Hematopoietic multipotent progenitor cell treated with erythropoietin and hydrocortisone succinate and interleukin-3 and kit ligand, for 6 days (in vitro differentiated cells): ENCODE measurements around the gene TMBIM4.

Experiments
- DNase-seq: peaks from one replicate; pipeline ENCODE4 v3.0.0-alpha.2; 2015

TMBIM4 gene

GRCh38 chr12:66137937-66138336, 31.9 kb downstream of the TMBIM4 start:
- no peak for DNase-seq

DNA sequence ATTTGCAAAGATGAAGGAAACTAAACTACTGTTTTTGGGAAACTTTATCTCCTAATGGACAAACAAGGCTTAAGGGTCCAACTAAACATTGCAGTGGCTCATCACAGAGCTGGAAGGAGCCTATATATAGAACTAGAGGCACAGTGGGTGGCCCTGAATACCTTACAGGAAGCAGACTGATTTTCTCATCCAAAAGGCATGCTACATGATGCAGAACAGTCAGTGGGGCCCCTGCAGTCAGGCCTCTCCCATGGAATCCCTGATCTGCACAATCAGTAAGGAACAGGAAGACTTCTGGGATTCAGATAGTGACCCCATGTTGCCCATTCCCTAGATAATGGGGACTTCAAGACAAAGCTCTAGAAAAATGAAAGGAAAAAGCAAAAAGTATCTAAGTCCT, 37.4 kb downstream of the TMBIM4 start:
- DNase-seq = no peak

DNA sequence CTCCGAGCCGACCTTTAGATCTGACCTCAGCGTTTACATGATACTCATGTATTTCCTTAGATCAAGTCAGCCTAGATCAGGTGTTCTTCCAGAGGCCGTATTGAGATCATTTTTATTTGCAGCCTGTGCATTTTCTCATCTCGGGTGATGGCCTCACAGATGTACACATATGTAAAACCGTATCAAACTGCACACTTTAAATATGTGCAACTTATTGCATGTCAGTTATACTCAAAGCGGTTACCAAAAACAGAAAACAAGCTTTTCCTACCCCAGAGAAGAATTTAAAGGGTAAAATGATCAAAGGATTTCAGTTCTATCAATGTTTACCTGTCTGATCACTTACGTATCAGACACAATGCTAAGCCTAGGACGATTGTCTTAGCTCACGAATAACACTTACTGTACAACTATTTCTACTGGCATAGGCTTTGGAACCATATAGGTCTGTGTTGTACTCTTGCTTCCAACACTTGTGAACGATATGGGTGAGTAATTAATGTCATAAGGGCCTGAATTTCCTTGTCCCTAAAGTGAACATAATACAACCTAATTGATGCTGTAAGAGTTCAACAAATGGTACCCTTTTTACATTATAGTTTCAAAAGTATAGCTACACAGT, 38.6 kb downstream of the TMBIM4 start:
- no peak for DNase-seq

DNA sequence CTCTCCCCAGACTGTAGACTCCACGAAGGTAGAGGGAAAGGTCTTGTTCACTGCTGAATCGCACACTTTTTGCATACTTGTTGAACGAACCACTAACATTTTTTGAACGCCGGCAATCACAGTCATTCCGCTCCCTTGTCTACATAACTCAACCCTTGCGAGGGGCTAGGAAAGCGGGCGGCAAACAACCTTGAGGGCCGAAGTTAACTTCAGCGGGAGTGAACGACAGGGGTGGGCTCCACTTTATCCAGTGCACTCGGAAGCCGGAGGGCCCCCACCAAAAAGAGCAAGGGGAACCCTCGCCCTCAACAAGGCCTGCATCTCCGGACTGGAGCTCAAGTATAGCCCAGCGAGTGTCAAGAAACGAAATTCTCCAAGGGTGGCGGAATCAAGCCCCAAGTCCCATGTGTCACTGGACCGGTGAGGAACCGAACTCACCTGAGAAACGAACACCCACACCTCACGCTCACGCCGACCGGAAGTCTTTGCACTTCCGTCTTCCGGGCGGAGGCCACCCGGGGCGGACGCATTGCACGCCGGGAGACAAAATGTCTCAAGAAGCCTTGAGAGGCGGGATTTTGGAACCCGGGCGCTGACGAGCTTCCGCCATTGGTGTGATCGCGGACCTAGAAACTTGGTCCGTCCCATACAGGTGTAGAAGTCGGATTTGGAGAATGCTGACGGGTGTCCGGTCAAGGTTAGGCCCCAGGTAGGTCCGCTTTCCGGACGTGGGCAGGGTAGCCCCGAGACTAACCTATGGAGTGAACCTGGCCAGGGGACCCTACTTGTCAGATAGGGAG, 39.3 kb downstream of the TMBIM4 start, which contains the start of gene LLPH:
LLPH (minus strand) TSS at position 484 of the 800 bp plus-strand sequence. CDS start 1,644 bp downstream, outside the sequence.
- peak; percentile 97 for DNase-seq

- peak; percentile 20 for DNase-seq
Measured at GRCh38 chr12:66129934-66130266, 39.9 kb downstream of the TMBIM4 start.

DNA sequence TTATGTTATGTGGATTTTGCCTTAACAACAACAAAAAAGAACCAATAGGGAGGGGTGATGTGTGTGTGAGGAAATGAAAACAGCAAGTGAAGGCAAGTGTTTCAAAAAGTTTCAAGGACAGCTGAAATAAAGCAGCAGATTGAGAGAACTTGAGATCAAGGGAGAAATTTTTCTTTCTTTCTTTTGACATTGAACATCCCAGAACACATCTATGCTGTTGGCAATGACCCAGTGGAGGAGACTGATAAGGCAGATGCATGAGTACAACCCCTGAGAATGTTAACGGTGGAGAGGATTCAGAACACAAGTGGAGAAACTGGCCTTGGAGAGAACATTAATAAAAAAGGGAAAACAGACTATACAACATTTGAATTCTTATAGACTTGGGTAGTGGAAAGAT, 42.1 kb downstream of the TMBIM4 start:
- DNase-seq = peak; percentile 61

GRCh38 chr12:66120477-66120876, 49.3 kb downstream of the TMBIM4 start:
- no peak for DNase-seq

DNA sequence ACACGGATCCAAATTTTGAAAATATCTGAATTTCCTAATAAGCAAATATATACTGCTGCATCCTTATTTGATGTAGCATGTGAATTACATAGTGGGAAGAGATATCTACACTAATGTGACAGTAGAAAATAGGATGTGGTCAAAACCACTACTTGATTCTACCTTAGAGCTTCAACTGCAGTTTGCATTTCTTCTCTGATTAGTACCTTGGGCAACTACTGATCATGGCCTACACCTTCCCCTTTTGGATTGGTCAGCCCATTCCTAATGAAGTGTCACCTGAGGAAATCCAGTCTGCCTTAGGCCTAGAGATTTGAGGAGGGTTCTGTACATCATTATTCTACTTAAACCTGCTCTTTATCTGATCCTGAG, 49.9 kb downstream of the TMBIM4 start:
- DNase-seq = peak; percentile 61

DNA sequence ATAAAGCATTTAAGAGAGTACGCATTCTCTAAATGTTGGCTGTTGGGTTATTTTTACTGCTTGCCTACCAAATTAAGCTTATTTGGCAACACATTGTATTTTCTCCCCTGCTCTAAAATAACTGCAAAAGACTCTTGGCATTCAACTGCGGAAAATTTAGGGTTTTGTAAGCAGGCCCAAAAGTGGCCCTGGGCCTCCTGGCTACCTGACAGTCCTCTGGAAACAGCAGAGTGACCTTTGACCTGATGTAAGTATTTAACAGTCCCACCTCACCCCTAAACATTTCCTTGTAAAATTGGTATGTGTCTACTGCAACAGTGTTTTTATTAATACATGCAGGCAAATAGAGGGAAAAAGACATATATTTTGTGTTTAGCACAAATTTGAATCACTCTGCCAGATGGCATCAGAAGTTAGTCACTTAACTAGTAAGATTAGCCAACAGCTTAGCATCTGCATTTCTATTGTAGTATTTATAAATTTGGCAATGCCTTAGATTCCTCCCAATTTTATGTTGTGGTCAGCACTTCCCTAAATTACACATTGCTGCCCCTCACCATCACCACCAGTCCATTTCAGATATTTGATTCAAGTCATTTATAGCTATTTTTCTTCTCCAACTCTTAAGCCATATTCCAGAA, 50.4 kb downstream of the TMBIM4 start:
- DNase-seq = peak; percentile 45

DNA sequence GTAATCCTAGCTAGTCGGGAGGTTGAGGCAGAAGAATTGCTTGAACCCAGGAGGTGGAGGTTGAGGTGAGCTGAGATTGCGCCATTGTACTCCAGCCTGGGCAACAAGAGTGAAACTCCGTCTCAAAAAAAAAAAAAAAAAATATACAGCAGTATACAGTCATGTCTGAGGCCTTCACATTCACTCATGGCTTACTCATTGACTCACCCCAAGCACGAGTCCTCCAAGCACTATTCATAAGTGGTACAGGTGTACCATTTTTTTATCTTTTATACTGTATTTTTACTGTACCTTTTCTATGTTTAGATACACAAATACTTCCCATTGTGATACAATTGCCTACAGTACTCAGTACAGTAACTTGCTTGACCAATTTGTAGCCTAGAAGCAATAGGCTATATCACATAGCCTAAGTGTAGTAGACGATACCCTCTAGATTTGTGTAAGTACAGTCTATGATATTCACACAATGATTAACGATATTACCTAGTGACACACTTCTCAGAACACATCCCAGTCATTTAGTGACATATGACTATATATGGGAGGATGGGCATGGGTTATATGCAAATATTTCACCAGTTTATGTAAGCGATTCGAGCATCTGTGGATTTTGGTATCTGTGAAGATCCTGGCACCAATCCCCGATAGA, 51.4 kb downstream of the TMBIM4 start:
- no peak for DNase-seq

- DNase-seq = no peak
Measured at GRCh38 chr12:66117242-66117641, 52.6 kb downstream of the TMBIM4 start.

DNA sequence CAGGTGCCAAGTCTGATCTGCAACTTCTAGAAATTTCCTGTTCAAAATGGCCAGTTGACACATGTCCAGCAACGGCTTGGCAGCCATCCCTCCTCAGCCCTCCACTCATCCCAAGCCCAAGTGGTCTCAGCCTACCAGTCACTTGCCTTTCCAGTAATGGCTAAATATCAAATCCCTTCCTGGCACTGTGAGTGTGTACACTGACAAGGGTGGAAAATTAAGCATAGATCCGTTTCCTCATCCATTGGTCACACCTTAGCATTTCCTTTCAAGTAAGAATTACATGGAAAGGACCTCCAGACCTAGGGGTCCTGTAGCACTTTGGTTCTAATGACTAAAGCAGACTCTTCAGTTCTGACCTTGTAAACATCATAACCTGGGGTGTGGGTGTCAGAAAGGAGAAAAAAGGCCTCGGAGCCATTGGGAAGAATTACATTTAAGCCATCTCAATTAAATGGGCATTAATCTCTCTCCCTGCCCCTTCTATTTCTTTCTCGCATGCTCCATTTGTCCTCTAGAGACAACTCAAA, 54.7 kb downstream of the TMBIM4 start:
- no peak for DNase-seq

DNA sequence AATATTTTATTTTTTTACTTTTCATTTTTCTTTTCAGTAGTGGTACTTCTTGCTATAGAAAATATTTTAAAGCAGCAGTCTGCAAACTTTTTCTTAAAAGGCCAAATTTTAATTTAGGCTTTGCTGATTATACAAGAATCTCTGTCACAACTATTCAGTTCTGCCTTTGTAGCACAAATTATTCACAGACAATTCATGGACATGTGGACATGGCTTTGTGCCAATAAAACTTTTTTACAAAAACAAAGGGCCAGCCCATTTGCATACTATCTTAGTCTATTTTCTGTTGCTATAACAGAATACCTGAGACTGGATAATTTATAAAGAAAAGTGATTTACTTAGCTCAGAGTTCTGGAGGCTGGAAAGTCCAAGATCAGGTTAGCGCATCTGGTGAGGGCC, 56.3 kb downstream of the TMBIM4 start:
- DNase-seq = no peak

- no peak for DNase-seq
Measured at GRCh38 chr12:66111605-66112004, 58.2 kb downstream of the TMBIM4 start.

GRCh38 chr12:66109056-66109455, 60.7 kb downstream of the TMBIM4 start:
- no peak for DNase-seq

GRCh38 chr12:66108386-66108785, 61.4 kb downstream of the TMBIM4 start:
- no peak for DNase-seq

DNA sequence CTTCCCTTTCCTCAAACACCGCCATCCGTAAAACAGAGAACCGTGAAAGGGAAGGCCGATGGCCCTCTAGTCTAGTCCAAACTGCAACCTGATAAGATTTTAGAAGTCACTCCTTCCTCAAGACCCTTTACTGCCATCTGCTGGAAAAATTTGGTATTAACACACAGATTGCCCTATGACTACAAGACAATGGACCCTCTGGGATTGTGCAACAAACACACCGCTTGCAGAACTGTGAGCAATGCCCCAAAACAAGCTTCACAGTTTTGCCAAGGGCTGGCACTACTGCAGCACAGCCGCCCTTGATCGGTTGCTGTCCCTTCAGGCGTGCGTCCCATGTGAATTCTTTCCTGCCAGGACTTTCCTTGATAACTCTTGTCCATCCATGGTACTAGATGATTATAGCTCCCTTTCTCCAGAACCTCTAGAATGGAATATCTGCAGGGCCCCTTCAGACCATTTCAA, 62.3 kb downstream of the TMBIM4 start:
- DNase-seq = peak; percentile 95

DNA sequence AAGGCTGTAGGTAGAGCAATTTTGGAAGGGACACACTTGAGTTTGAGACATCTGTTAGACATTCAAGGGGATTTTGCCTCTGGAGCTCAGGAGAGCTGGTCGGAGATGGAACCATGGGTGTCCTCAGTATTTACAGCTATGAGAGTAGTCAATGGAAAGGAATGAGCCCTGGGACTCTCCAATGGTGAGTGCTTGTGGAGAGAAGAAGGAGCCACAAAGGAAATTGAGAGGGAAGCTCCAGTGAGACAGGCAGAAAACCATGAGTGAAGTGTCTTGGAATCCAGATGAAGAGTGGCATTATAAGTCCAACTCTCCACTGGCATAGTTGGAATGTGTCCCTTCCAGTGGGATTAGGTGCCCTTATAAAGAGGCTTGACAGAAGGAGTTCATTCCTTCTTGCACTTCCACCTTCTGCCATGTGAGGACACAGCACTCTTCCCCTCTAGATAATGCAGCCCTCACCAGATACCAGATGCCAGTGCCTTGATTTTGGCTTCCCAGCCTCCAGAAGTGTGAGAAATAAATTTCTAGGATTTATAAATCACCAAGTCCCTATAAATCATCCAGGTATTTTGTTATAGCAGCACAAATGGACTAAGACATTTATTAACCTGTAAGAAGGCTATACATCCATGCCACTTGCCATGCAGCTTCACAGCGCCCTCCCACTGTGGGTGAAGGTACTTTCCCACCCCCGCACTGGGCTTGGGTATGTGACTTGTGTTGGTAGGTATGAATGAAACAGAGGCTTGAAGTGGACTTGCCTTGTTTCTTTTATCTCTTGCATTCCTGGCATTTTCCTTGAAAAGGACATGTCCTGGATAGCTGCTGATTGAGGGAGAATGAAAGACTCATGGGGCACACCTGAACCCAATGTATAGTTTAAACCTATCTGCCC, 66.5 kb downstream of the TMBIM4 start:
- DNase-seq = peak; percentile 16

DNA sequence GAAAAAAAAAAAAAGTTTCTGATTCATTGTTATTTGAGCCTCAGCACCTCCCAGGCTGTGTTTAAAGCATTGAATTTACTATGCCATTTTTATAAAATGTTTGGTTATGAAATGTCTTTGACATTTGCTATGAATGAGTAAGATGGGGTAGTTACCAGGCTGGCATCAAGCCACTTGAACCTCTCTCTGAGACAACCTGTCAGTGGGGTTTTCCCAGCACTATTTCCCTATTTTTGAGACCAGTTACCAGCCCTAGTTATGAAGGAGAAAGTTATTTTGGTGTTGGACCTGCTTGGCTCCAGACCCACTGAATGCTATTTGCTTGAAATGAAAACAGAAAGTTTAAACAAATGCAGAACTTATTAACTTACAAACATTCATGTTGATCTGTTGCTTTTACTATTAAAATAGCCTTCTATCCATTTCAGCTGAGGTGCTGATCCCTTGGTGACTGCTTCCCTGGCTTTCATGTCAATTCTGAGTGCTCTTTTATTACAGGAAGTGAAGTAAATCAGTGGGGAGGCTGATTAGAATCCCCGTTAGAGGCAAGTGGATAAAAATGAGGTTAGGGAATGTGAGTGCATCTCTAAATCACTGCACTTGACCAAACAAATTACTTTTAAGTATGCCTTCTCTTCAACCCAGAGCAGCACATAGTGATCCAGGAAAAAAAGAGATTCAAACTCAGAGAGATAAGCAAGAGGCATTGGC, 77.1 kb downstream of the TMBIM4 start:
- no peak for DNase-seq

- no peak for DNase-seq
Measured at GRCh38 chr12:66090157-66090556, 79.6 kb downstream of the TMBIM4 start.

DNA sequence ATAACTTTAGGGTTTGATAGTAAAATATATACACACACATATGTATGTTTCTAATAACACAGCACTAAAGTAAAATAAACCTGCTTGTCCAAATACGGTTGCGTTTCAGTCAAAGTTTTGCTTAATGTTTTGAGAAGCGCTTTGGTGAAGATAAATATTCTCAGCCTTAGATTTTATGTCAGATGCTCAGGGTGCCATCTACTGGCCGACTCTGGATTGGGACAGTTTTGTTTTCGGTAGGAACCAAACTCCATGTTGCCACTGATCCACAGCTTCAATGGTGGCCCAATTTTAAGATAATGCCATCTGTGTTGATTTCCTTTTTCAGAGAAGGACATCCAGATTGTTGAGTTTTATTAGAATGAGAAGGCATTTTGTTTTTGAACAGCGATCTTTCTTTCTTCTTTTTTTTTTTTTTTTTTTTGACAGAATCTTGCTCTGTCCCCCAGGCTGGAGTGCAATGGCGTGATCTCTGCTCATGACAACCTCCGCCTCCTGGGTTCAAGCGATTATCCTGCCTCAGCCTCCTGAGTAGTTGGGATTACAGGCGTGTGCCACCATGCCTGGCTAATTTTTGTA, 82.3 kb downstream of the TMBIM4 start:
- DNase-seq = peak; percentile 85
